OCI-LY1 (cell line): ENCODE measurements around the gene ZNF618.

Source experiments
- H2AFZ ChIP-seq: fragments of 200-600 bp; sonication (generic), shearing (Covaris generic); 2 replicates; pipeline ENCODE4 v1.6.0; 2014; ENCODE audit warnings: antibody characterized with exemption, mild to moderate bottlenecking, low read length
- H3F3A ChIP-seq: fragments of 200-600 bp; sonication (generic), shearing (Covaris generic); 2 replicates; pipeline ENCODE4 v1.6.0; 2014; ENCODE audit warnings: mild to moderate bottlenecking, antibody characterized with exemption, low read length, moderate library complexity; ENCODE audit not compliant: insufficient read depth
- H3K27ac ChIP-seq: fragments of 200-600 bp; sonication (generic); 2 replicates; pipeline ENCODE4 v1.5.1; 2014; ENCODE audit warnings: low read length, mixed run types, mild to moderate bottlenecking, low read depth; ENCODE audit not compliant: poor library complexity, severe bottlenecking
- H3K27me3 ChIP-seq: fragments of 200-600 bp; sonication (generic); 2 replicates; pipeline ENCODE4 v1.6.0; 2014; ENCODE audit warnings: antibody characterized with exemption, mild to moderate bottlenecking, low read length, moderate library complexity; ENCODE audit not compliant: insufficient read depth
- H3K36me3 ChIP-seq: fragments of 200-600 bp; sonication (generic); 2 replicates; pipeline ENCODE4 v1.6.1; 2014; ENCODE audit warnings: mild to moderate bottlenecking, antibody characterized with exemption, low read length, moderate library complexity, mixed read lengths; ENCODE audit not compliant: insufficient read depth
- H3K4me1 ChIP-seq: fragments of 200-600 bp; sonication (generic); 2 replicates; pipeline ENCODE4 v1.5.1; 2014; ENCODE audit warnings: mild to moderate bottlenecking, low read length, moderate library complexity; ENCODE audit not compliant: insufficient read depth, severe bottlenecking
- H3K4me2 ChIP-seq: fragments of 200-600 bp; sonication (generic), shearing (Covaris generic); 2 replicates; pipeline ENCODE4 v1.6.1; 2014; ENCODE audit warnings: low read length
- H3K4me3 ChIP-seq: fragments of 200-600 bp; sonication (generic); 2 replicates; pipeline ENCODE4 v1.5.1; 2014; ENCODE audit warnings: low read length, low read depth, mild to moderate bottlenecking, mixed read lengths; ENCODE audit not compliant: poor library complexity, severe bottlenecking
- H3K79me2 ChIP-seq: fragments of 200-600 bp; shearing (Covaris generic); 2 replicates; pipeline ENCODE4 v1.6.1; 2016; ENCODE audit warnings: mixed run types, low read length, mixed read lengths; ENCODE audit not compliant: insufficient read depth
- H3K9ac ChIP-seq: fragments of 200-600 bp; sonication (generic), shearing (Covaris generic); 2 replicates; pipeline ENCODE4 v1.6.1; 2014; ENCODE audit warnings: mild to moderate bottlenecking, low read length, mixed read lengths
- H3K9me2 ChIP-seq: fragments of 200-600 bp; sonication (generic), shearing (Covaris generic); 2 replicates; pipeline ENCODE4 v1.6.1; 2014; ENCODE audit warnings: low read depth, mild to moderate bottlenecking, low read length, mixed read lengths
- H3K9me3 ChIP-seq: fragments of 200-600 bp; shearing (Covaris generic); 2 replicates; pipeline ENCODE4 v1.6.1; 2014; ENCODE audit warnings: low read length, mixed read lengths
- H4K20me1 ChIP-seq: fragments of 200-600 bp; sonication (generic), shearing (Covaris generic); 2 replicates; pipeline ENCODE4 v1.6.0; 2016; ENCODE audit warnings: mild to moderate bottlenecking, low read length; ENCODE audit not compliant: insufficient read depth
- CTCF ChIP-seq: fragments of 200-600 bp; sonication (generic), shearing (Covaris generic); IDR thresholded peaks from 2 replicates; pipeline ENCODE4 v1.5.1; 2017; ENCODE audit warnings: mild to moderate bottlenecking, antibody characterized with exemption, low read length, moderate library complexity, mixed read lengths
- EZH2 ChIP-seq: fragments of 200-600 bp; sonication (generic), shearing (Covaris generic); IDR thresholded peaks from 2 replicates; pipeline ENCODE4 v1.8.0; 2017; ENCODE audit warnings: borderline replicate concordance, mixed run types, mild to moderate bottlenecking, antibody characterized with exemption, low read length, moderate library complexity, mixed read lengths

Gene ZNF618

GRCh38 chr9:114053246-114054005 is 177.3 kb downstream of the ZNF618 start:
- no peak for TF ChIP-seq CTCF
- TF ChIP-seq EZH2, result no peak
- no peak overlapping the region for H3K9ac ChIP-seq
- no peaks in the 10 kb centered on the region for H3F3A ChIP-seq
- no peaks in the 10 kb centered on the region for H3K4me1 ChIP-seq
- no peaks in the 10 kb centered on the region for H4K20me1 ChIP-seq
- no peak overlapping the region for H3K4me2 ChIP-seq
- H3K36me3 ChIP-seq, result no peaks in the 10 kb centered on the region
- no peaks in the 10 kb centered on the region for H3K79me2 ChIP-seq
- no peak overlapping the region for H3K4me3 ChIP-seq
- no peak overlapping the region for H2AFZ ChIP-seq
- no peaks in the 10 kb centered on the region for H3K9me3 ChIP-seq
- H3K27ac ChIP-seq, result no peak overlapping the region
- H3K27me3 ChIP-seq, result no peaks in the 10 kb centered on the region
- no peaks in the 10 kb centered on the region for H3K9me2 ChIP-seq

DNA sequence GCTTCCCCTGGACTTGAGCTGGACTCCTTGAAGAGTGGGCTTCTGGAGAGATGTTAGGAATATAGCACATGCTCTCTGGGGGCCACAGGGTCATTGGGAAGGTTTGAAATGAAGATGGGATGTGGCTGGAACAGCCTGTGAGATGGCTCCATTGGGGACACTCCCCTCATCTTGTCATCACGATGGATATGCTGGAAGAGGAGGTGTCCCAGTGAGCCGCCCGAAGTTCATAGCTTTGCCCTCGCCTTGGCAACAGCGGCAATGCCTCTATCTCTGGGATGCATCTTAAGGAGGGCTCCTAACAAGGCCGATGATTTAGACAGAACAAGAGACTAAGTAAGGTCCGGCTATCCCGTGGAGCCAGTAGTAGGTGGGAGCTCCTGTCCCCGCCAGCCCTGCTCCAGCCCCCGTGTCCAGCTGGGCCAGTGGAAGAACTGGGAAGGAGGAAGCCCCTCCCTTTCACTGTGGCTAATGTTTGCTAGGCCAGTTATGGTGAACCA is 178.1 kb downstream of the ZNF618 start:
- H3K9me3 ChIP-seq, result no peaks in the 10 kb centered on the region
- H3K4me2 ChIP-seq, result no peak overlapping the region
- TF ChIP-seq EZH2, result no peak
- TF ChIP-seq CTCF, result no peak
- no peak overlapping the region for H3K4me3 ChIP-seq
- H3K9me2 ChIP-seq, result no peaks in the 10 kb centered on the region
- no peaks in the 10 kb centered on the region for H3F3A ChIP-seq
- no peaks in the 10 kb centered on the region for H3K36me3 ChIP-seq
- H2AFZ ChIP-seq, result no peak overlapping the region
- H3K4me1 ChIP-seq, result no peaks in the 10 kb centered on the region
- H3K79me2 ChIP-seq, result no peaks in the 10 kb centered on the region
- H3K27me3 ChIP-seq, result no peaks in the 10 kb centered on the region
- H4K20me1 ChIP-seq, result no peaks in the 10 kb centered on the region
- H3K9ac ChIP-seq, result no peak overlapping the region
- H3K27ac ChIP-seq, result no peak overlapping the region

DNA sequence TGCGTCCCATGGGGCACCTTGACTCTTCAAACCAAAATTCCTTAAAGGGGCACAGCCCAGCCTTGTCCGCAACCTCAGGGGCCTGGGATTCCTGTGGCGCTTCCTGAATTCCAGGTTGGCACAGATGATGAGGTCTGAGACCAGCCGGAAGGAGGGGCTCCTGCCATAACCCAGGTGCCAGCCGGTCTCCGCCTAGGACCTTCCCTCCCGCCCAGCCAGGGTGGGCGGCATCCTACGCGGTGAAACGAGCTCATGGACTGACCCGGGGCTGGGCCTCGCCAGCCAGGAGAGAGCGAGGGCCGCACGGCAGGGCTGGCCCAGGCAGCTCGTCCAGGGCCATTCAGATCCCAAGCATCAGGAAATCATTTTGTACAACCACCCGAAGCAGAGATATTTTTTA is 179.0 kb downstream of the ZNF618 start:
- H3K9me3 ChIP-seq, result no peaks in the 10 kb centered on the region
- H3K36me3 ChIP-seq, result no peaks in the 10 kb centered on the region
- H3K27me3 ChIP-seq, result no peaks in the 10 kb centered on the region
- H3F3A ChIP-seq, result no peaks in the 10 kb centered on the region
- no peaks in the 10 kb centered on the region for H3K79me2 ChIP-seq
- H3K9me2 ChIP-seq, result no peaks in the 10 kb centered on the region
- H3K27ac ChIP-seq, result no peak overlapping the region
- no peak overlapping the region for H3K9ac ChIP-seq
- no peaks in the 10 kb centered on the region for H3K4me1 ChIP-seq
- no peak overlapping the region for H3K4me3 ChIP-seq
- H3K4me2 ChIP-seq, result no peak overlapping the region
- H2AFZ ChIP-seq, result no peak overlapping the region
- H4K20me1 ChIP-seq, result no peaks in the 10 kb centered on the region
- TF ChIP-seq EZH2, result no peak
- TF ChIP-seq CTCF, result no peak
